ENCODE data around the gene PEPD. TPM values are rescaled to one million over a fixed set of nuclear protein-coding genes. Genes with fewer than 3 reads are reported as not detected.

PEPD gene
- total RNA-seq, 1 experiment from 2014 or later = 40.5 TPM

DNA sequence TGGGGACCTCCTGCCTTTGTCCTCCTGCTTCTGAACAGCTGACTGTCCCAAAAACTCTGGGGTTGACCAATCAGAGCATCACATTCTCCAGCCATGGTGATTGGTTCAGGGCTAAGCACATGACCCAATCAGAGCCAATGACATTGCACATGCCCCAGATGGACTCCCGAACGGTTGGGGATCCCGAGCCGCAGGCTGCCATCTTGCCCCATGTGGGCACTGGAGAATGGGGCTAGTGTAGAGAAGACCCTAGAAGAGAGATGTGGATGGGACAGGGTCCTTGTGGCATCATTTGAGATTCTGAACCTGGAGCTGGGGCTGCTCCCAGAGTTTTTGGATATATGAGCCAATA is 31.3 kb upstream of the PEPD start:
- ChIA-PET RAD21 (ENCODE audit: low non-redundant PET in 1 of 2, low total read pairs in 2 of 2, uncharacterized antibody in 2 of 2, unreplicated experiment in 2 of 2) (no interaction called here), CTCF (no interaction called here), POLR2A (no interaction called here)
- no peaks in the 10 kb centered on the region for H3K9me3 ChIP-seq (ENCODE audit: control insufficient read depth in 1 of 2, insufficient read depth in 1 of 2, low read depth in 1 of 2, low read length in 2 of 2)
- H3K4me2 ChIP-seq (ENCODE audit: low read length) = no peak overlapping the region
- H3K9me2 ChIP-seq (ENCODE audit: insufficient read depth) = no peaks in the 10 kb centered on the region
- H3K4me1 ChIP-seq (ENCODE audit: control insufficient read depth in 1 of 2, insufficient read depth in 2 of 2, low read length in 2 of 2) = no peaks in the 10 kb centered on the region
- no peak overlapping the region for H3K9ac ChIP-seq (ENCODE audit: low read length)
- no peak overlapping the region for H2AFZ ChIP-seq (ENCODE audit: low read depth, low read length, poor library complexity, severe bottlenecking)
- TF ChIP-seq, protein P1, sequence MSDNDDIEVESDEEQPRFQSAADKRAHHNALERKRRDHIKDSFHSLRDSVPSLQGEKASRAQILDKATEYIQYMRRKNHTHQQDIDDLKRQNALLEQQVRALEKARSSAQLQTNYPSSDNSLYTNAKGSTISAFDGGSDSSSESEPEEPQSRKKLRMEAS (IDR thresholded peaks at IDR 0.05) = no peak
- no peak for TF ChIP-seq CEBPB (IDR thresholded peaks at IDR 0.05; ENCODE audit: low read depth)
- no peak for TF ChIP-seq EZH2phosphoT487 (IDR thresholded peaks at IDR 0.05; ENCODE audit: borderline replicate concordance)
- no peak for TF ChIP-seq SIN3A (IDR thresholded peaks at IDR 0.05; ENCODE audit: low read depth)
- TF ChIP-seq SP1 (IDR thresholded peaks at IDR 0.05; ENCODE audit: low read depth) = no peak
- TF ChIP-seq, protein P2, sequence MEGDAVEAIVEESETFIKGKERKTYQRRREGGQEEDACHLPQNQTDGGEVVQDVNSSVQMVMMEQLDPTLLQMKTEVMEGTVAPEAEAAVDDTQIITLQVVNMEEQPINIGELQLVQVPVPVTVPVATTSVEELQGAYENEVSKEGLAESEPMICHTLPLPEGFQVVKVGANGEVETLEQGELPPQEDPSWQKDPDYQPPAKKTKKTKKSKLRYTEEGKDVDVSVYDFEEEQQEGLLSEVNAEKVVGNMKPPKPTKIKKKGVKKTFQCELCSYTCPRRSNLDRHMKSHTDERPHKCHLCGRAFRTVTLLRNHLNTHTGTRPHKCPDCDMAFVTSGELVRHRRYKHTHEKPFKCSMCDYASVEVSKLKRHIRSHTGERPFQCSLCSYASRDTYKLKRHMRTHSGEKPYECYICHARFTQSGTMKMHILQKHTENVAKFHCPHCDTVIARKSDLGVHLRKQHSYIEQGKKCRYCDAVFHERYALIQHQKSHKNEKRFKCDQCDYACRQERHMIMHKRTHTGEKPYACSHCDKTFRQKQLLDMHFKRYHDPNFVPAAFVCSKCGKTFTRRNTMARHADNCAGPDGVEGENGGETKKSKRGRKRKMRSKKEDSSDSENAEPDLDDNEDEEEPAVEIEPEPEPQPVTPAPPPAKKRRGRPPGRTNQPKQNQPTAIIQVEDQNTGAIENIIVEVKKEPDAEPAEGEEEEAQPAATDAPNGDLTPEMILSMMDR (IDR thresholded peaks at IDR 0.05 in 2 of 3, conservative IDR thresholded peaks at IDR 0.05 in 1 of 3; ENCODE audit: borderline replicate concordance in 1 of 3, insufficient read depth in 1 of 3, low read depth in 2 of 3, low read length in 2 of 3) = no peak
- TF ChIP-seq TCF7L2 (IDR thresholded peaks at IDR 0.05; ENCODE audit: borderline replicate concordance, extremely low read depth, insufficient read depth, insufficient read length) = no peak
- no peak for TF ChIP-seq POLR2AphosphoS5 (IDR thresholded peaks at IDR 0.05; ENCODE audit: low read depth, low read length)
- TF ChIP-seq EGR1 (IDR thresholded peaks at IDR 0.05; ENCODE audit: low read depth) = no peak
- TF ChIP-seq JUND (IDR thresholded peaks at IDR 0.05) = no peak
- TF ChIP-seq ZFX (IDR thresholded peaks at IDR 0.05) = no peak
- TF ChIP-seq, protein P3, sequence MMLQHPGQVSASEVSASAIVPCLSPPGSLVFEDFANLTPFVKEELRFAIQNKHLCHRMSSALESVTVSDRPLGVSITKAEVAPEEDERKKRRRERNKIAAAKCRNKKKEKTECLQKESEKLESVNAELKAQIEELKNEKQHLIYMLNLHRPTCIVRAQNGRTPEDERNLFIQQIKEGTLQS (IDR thresholded peaks at IDR 0.05) = no peak
- TF ChIP-seq ZNF274 (IDR thresholded peaks at IDR 0.05; ENCODE audit: low read depth, low read length) = no peak
- no peak for TF ChIP-seq ELF1 (IDR thresholded peaks at IDR 0.05; ENCODE audit: borderline replicate concordance, low read depth)
- no peak for TF ChIP-seq EZH2 (IDR thresholded peaks at IDR 0.05)
- no peak for TF ChIP-seq CBX3 (IDR thresholded peaks at IDR 0.05; ENCODE audit: low read depth)
- DNase-seq (ENCODE audit: low read depth, low spot score) = no peak
- no peaks in the 10 kb centered on the region for H3K27me3 ChIP-seq (ENCODE audit: insufficient read depth, low read length)
- H3K27ac ChIP-seq (ENCODE audit: low read depth, low read length) = no peak overlapping the region
- no peak overlapping the region for H3K4me3 ChIP-seq (replicated peaks in 1 of 2; ENCODE audit: low read depth in 1 of 2, low read length in 2 of 2)
- no peak for ATAC-seq
- intact Hi-C loops (cut with micrococcal nuclease) = no loop called here
- no peaks in the 10 kb centered on the region for H3K79me2 ChIP-seq (ENCODE audit: insufficient read depth, low read length)
- no TSS peak for BruUV-seq (replicated peaks)
- no peaks in the 10 kb centered on the region for H3K36me3 ChIP-seq (ENCODE audit: control insufficient read depth in 1 of 2, insufficient read depth in 2 of 2, low read length in 2 of 2)
- no peaks in the 10 kb centered on the region for H4K20me1 ChIP-seq (ENCODE audit: insufficient read depth)

All from HCT116 (cell line).